Stimulated activated CD8-positive, alpha-beta memory T cell treated with anti-CD3 and anti-CD28 coated beads, Interleukin-7, amount 100 ng/mL, for 24 hours (primary cell): ENCODE data around the gene FGGY.
"Not testable (repeated sequence)": the region's sequence is repeated elsewhere in the genome, so short reads cannot be mapped to it uniquely, and the experiment has no call there.

Experiments used
- DNase-seq: peaks from one replicate; pipeline ENCODE4 v3.0.0-alpha.2; 2020; ENCODE audit warnings: low read depth

FGGY gene

GRCh38 chr1:59354239-59354638 is 57.3 kb downstream of the FGGY start:
- DNase-seq: not testable (repeated sequence)

- DNase-seq: no peak
These were observed 57.9 kb downstream of the FGGY start for GRCh38 chr1:59354709-59355337.

- no peak for DNase-seq
These were observed 58.5 kb downstream of the FGGY start for GRCh38 chr1:59355361-59355760.

GRCh38 chr1:59356627-59357026 is 59.7 kb downstream of the FGGY start:
- no peak for DNase-seq

DNA sequence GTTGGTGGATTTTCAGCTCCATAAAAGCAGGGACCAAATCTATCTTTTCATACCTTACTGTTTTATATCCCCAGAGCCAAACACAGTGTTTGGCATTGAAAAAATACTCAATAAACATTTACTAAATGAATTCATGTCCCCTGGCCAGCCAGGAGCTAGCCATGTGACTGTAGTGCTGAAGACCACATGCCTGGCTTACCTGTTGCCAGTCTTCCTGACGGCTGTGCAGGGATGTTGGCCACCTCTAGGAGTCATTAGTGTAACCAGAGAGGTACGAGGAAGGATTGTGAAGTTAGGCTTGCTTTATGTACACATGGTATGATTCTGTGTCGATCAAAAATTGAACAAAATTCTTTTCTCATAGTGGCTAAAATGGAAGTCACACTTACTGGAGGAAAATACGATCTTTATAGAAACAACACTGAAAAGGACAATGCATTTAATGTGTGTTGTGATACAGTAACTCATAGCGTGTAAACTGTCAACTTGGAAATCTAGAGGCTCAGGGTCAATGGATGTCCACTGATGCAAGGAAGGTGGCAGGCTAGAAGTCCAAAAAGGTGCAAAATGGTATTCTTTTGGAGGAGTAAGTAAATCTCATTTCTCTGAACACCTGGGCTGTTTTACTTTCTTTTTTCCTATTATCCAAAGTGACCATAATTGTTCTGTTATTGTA is 60.9 kb downstream of the FGGY start:
- no peak for DNase-seq

- no peak for DNase-seq
These were observed 62.4 kb downstream of the FGGY start for GRCh38 chr1:59359325-59359724.

- no peak for DNase-seq
These were observed 63.3 kb downstream of the FGGY start for GRCh38 chr1:59360170-59360569.

DNA sequence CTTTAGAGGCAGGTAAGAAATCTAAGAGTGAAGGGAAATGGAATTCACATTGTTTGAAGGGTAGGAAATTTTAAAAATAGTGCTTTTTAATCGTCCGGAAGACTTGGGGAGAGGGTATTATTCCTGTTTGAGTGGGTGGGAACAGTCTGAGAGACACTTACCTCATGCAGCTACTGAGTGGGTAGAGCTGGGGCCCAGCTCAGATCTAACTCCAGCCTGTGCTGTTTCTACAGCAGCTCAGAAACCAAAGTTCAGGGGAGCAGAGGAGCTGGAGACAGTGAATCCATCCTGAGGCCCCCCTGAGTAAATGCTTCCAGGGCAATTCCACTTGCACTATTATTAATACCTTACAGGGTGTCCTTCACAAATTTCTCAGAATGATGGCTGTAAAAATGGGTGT is 63.8 kb downstream of the FGGY start:
- no peak for DNase-seq

GRCh38 chr1:59361766-59362165 is 64.9 kb downstream of the FGGY start:
- no peak for DNase-seq

- no peak for DNase-seq
These were observed 67.1 kb downstream of the FGGY start for GRCh38 chr1:59364037-59364436.

DNA sequence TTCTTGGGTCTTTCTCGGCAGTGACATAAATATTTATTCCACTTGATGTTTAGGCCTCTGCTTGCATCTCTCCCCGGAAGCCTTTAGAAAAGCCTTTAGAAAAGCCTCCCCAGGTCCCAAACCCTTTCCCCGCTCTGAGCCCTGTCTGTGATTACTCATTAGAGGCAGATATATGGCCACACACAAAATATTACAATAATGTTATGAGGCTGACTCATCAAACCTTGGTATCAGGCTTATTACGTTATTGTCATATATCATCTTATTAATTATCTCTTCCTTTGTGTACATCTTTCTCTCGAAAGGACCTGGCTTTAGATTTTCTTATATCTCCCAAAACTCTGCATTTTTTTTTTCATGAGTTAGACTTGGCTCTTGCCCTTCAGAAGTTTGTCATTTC is 69.5 kb downstream of the FGGY start:
- no peak for DNase-seq

DNA sequence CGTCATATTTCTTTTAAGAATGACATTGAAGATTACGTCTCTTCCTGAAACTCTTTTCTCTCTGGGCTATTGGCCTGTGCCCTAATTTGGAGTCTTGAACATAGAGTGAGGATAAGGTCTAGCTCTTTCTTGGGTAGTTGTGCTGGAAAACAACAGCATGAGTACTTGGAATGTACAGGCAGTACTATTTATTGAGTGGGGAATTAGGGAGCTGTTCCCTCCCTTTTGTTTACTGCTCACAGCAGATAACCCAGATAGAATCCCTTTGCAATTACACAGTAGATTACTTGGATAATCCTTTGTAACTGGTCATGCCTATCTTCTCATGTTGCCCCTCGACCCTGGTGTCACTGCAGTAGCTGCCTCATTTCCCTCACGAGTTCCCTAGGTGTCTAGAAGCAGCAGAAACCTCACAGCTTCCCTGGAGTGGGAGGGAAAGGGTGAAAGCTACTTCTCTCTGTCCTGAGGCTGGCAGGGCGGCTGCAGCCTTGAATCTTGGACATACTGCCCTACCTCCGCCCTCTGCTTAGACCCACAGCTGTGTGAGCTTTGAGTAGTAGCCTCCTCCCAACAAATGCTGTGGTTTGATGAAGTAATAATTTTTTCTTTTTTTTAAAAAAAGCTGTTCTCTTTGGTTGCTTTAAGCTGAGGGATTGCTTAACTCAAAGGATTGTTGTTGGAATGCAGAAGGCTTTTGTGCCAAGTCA is 70.6 kb downstream of the FGGY start:
- DNase-seq: no peak

- DNase-seq: no peak
These were observed 71.2 kb downstream of the FGGY start for GRCh38 chr1:59368008-59368670.

DNA sequence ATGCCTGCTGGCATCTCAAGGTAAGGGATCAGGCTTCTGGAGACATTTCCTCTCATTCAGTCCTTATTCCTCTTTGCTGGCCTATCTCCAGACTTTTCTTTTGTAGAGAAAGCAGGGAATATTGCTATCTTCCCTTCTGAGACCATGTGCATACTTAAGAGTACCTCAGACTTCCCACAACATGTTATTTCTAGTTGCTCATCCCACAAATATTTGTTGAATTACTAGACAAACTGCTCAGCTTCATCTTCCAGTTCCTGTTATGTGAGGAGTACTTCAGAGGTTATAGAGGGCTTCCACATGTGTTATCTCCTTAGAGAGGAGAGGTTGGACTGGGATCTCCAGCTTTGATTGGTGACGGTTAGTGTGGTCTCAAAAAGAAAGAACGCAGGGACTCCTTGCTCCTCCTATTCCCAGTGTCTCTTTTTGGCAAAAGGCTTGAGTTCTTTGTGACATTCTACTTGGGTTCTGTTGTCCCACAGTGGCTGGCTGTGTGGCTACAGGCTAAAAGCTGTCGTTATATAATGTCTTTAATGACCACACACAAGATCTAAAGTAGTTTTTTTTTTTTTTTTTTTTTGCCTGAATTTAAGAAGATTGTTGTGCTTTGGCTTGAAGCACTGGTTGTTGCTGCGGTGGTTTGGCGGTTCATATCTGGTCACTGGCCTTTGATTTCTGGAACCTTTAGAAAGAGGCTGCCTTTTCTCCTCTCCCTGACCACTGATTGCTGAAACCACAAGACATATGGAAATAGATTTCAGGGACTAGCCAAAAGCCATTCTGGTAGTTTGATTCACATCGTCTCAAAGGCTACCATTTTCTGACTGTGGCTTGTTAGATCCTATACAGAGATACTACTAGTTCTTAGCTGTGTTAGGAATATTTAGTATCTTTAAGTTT is 78.7 kb downstream of the FGGY start:
- no peak for DNase-seq

DNA sequence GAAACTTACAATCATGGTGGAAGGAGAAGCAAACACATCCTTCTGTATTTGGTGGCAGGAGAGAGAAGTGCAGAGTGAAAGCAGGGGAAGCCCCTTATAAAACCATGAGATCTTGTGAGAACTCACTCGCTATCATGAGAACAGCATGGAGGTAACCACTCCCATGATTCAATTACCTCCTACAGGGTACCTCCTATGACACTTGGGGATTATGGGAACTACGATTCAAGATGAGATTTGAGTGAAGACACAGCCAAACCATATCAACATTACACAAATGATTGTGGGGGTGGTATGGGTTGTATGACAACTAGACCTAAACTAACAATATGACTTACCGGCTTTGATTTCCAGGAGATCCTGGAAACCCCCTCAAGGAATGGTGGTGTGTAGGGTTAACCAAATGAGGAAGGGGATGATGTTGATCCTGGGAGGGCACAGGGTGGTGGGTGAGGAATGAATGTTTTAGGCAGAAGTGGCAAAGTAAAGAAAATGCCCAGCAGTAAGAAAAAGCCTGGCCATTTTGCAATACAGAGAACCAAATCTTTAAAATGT is 80.5 kb downstream of the FGGY start:
- no peak for DNase-seq

DNA sequence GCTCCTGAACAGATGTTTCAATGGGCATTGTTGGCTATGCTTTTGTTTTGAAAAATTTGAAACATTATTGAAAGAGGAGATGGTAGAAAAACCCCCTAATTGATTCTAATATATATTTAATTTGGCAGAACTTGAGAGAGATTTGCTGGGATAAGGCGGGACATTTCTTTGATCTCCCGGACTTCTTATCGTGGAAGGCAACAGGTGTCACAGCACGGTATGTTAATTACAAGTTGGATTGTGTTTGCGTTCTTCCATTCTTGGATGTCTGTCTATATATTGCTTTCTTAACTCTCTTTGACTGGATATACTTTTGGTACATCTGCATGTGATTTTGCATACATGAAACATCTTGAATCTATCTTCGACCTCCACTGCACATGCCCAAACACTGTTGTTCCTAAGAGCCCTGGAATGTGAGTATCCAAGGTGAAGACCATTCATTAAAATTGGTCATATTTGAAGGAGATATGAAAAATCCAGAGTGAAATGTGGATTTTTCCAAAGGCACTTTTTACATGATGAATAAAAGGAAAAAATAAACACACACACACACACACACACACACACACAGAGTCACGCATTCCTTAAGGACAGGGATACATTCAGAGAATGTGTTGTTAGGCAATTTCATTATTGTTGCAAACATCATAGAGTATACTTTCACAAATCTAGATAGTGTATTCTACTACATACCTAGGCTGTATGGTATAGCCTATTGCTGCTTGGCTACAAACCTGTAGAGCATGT is 81.9 kb downstream of the FGGY start:
- no peak for DNase-seq

DNA sequence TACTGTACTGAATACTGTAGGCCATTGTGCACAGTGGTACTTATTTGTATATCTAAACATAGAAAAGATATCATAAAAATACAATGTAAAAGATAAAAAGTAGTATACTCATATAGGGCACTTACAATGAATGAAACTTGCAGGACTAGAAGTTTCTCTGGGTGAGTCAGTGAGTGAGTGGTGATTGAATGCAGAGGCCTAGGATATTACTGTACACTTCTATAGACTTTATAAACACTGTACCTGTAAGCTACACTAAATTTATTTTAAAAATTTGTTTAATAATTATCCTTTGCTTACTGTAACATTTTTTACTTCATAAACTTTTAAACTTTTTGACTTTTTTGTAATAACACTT is 82.5 kb downstream of the FGGY start:
- DNase-seq: no peak

DNA sequence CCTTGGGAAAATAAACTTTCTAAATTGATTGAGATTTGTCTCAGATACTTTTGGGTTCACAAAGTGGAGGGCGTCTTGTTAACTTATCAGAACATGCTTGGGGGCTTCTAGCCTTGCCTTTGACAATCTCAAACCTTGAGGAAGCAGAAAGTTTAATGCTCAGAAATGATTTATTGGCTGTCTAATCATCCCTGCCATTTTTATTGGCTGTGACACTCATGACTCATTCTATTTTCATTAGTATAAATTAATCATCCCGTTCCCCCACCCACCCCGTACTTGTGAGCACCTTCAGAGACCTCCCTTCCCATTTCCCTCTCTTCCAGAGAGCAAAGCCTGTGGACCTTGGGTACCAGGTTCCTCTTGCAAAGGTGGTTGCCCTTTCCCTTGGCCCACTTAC is 87.1 kb downstream of the FGGY start:
- DNase-seq: no peak

GRCh38 chr1:59384443-59384842 is 87.5 kb downstream of the FGGY start:
- no peak for DNase-seq

- DNase-seq: no peak
These were observed 91.3 kb downstream of the FGGY start for GRCh38 chr1:59388191-59388590.

- DNase-seq: no peak
These were observed 93.0 kb downstream of the FGGY start for GRCh38 chr1:59389847-59390246.
